Measurements from ENCODE around the gene PSPH.

GRCh38 chr7:56009695-56010094 is 41.5 kb downstream of the PSPH start:
- TF ChIP-seq, protein P1, sequence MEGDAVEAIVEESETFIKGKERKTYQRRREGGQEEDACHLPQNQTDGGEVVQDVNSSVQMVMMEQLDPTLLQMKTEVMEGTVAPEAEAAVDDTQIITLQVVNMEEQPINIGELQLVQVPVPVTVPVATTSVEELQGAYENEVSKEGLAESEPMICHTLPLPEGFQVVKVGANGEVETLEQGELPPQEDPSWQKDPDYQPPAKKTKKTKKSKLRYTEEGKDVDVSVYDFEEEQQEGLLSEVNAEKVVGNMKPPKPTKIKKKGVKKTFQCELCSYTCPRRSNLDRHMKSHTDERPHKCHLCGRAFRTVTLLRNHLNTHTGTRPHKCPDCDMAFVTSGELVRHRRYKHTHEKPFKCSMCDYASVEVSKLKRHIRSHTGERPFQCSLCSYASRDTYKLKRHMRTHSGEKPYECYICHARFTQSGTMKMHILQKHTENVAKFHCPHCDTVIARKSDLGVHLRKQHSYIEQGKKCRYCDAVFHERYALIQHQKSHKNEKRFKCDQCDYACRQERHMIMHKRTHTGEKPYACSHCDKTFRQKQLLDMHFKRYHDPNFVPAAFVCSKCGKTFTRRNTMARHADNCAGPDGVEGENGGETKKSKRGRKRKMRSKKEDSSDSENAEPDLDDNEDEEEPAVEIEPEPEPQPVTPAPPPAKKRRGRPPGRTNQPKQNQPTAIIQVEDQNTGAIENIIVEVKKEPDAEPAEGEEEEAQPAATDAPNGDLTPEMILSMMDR (IDR thresholded peaks at IDR 0.05) = no peak
- no peak for TF ChIP-seq POLR2A (IDR thresholded peaks at IDR 0.05)
